SK-N-SH (cell line): ENCODE data around the gene ANO5. TPM values are rescaled to one million over a fixed set of nuclear protein-coding genes. Genes with fewer than 3 reads are reported as not detected.

Source experiments
- CTCF ChIA-PET: fragments of 300-600, 350-600 bp; formaldehyde crosslinking; extraction: SDS; loops from one replicate; lab custom pipeline; 2021; lab: Yijun Ruan, JAX
- POLR2A ChIA-PET: fragments of 350-600 bp; sonication (Branson Sonifier 250); formaldehyde crosslinking; extraction: SDS; loops from one replicate; lab custom pipeline; 2020; ENCODE audit warnings: antibody characterized with exemption, inconsistent platforms; lab: Yijun Ruan, JAX
- DNase-seq: peaks from one replicate; pipeline ENCODE4 v3.0.0; 2012
- H2AFZ ChIP-seq: fragments of 200-600 bp; sonication (generic); 2 replicates; pipeline ENCODE4 v1.8.1; 2016; ENCODE audit warnings: antibody characterized with exemption, mild to moderate bottlenecking, low read depth
- H3F3A ChIP-seq: fragments of 200-600 bp; sonication (generic); replicated peaks from 2 replicates; pipeline ENCODE3; 2016; ENCODE audit warnings: antibody characterized with exemption, mild to moderate bottlenecking; ENCODE audit not compliant: insufficient read depth
- H3K27ac ChIP-seq, 2 experiments: fragments of 200-500 bp in 1 of 2; fragments of 200-600 bp in 1 of 2; sonication (Bioruptor generic) in 1 of 2; sonication (generic), shearing (Covaris generic) in 1 of 2; 2 replicates each; pipeline versions ENCODE4 v1.5.1 to v1.6.1; 2014 to 2016; ENCODE audit warnings: low read depth in 2 of 2, inconsistent platforms in 1 of 2, low read length in 1 of 2, mild to moderate bottlenecking in 1 of 2, mixed read lengths in 1 of 2
- H3K27me3 ChIP-seq: fragments of 200-600 bp; sonication (generic), shearing (Covaris generic); 2 replicates; pipeline ENCODE4 v1.6.1; 2016; ENCODE audit warnings: mixed run types; ENCODE audit not compliant: insufficient read depth
- H3K36me3 ChIP-seq, 2 experiments: fragments of 200-500 bp in 1 of 2; fragments of 200-600 bp in 1 of 2; sonication (Bioruptor generic) in 1 of 2; sonication (generic) in 1 of 2; replicated peaks in 1 of 2; 2 replicates each; pipeline versions ENCODE3 to v1.5.1; 2014 to 2016; ENCODE audit warnings: low read length in 1 of 2, mild to moderate bottlenecking in 1 of 2; ENCODE audit not compliant: insufficient read depth in 2 of 2, control insufficient read depth in 1 of 2
- H3K4me1 ChIP-seq, 2 experiments: fragments of 200-500 bp in 1 of 2; fragments of 200-600 bp in 1 of 2; sonication (Bioruptor generic) in 1 of 2; sonication (generic), shearing (Covaris generic) in 1 of 2; 2 replicates each; pipeline versions ENCODE4 v1.5.1 to v1.6.1; 2014 to 2016; ENCODE audit warnings: low read depth in 1 of 2, low read length in 1 of 2, mixed run types in 1 of 2; ENCODE audit not compliant: insufficient read depth in 2 of 2, control insufficient read depth in 1 of 2
- H3K4me2 ChIP-seq: fragments of 200-600 bp; sonication (generic), shearing (Covaris generic); 2 replicates; pipeline ENCODE4 v1.6.1; 2017; ENCODE audit warnings: mixed run types
- H3K4me3 ChIP-seq, 2 experiments: fragments of 200-500 bp in 1 of 2; fragments of 200-600 bp in 1 of 2; sonication (Bioruptor generic) in 1 of 2; sonication (generic), shearing (Covaris generic) in 1 of 2; 2 replicates each; pipeline versions ENCODE4 v1.5.1 to v1.8.1; 2014 to 2016; ENCODE audit warnings: low read depth in 2 of 2, inconsistent platforms in 1 of 2, low read length in 1 of 2, mild to moderate bottlenecking in 1 of 2, mixed read lengths in 1 of 2, moderate library complexity in 1 of 2
- H3K79me2 ChIP-seq: fragments of 200-600 bp; sonication (generic); 2 replicates; pipeline ENCODE4 v1.8.1; 2017; ENCODE audit warnings: mild to moderate bottlenecking; ENCODE audit not compliant: insufficient read depth
- H3K9ac ChIP-seq: fragments of 200-600 bp; sonication (generic); 2 replicates; pipeline ENCODE4 v1.6.1; 2017; ENCODE audit warnings: mixed run types
- H3K9me2 ChIP-seq: fragments of 200-600 bp; sonication (generic); 2 replicates; pipeline ENCODE4 v1.6.1; 2017; ENCODE audit warnings: mixed run types
- H3K9me3 ChIP-seq: fragments of 200-600 bp; sonication (generic); 2 replicates; pipeline ENCODE4 v1.6.1; 2017; ENCODE audit warnings: mixed run types, mild to moderate bottlenecking, moderate library complexity
- H4K20me1 ChIP-seq: fragments of 200-600 bp; sonication (generic); 2 replicates; pipeline ENCODE4 v1.6.1; 2017; ENCODE audit warnings: mild to moderate bottlenecking, mixed run types; ENCODE audit not compliant: insufficient read depth
- ELF1 ChIP-seq: IDR thresholded peaks from 2 replicates; pipeline ENCODE4 v1.4.0; 2012
- EP300 ChIP-seq, 2 experiments: IDR thresholded peaks; 2 replicates each; pipeline versions ENCODE4 v1.4.0 to v1.6.1; 2012; ENCODE audit warnings: borderline replicate concordance in 1 of 2, low read depth in 1 of 2, low read length in 1 of 2
- FOXM1 ChIP-seq: IDR thresholded peaks from 2 replicates; pipeline ENCODE4 v1.4.0; 2012; ENCODE audit warnings: low read depth, mild to moderate bottlenecking
- GABPA ChIP-seq: IDR thresholded peaks from 2 replicates; pipeline ENCODE4 v1.4.0; 2012; ENCODE audit warnings: low read depth, mild to moderate bottlenecking
- IRF3 ChIP-seq: fragments of 150-350 bp; IDR thresholded peaks from 2 replicates; pipeline ENCODE4 v1.6.1; 2016; ENCODE audit warnings: mild to moderate bottlenecking, low read depth, low read length
- MAX ChIP-seq: IDR thresholded peaks from 2 replicates; pipeline ENCODE4 v1.4.0; 2012; ENCODE audit warnings: low read depth
- MEF2A ChIP-seq: IDR thresholded peaks from 2 replicates; pipeline ENCODE4 v1.4.0; 2012; ENCODE audit warnings: low read depth, borderline replicate concordance
- NRF1 ChIP-seq: IDR thresholded peaks from 2 replicates; pipeline ENCODE4 v1.6.1; 2012; ENCODE audit warnings: low read depth, mild to moderate bottlenecking, low read length
- POLR2AphosphoS5 ChIP-seq: IDR thresholded peaks from 2 replicates; pipeline ENCODE4 v1.6.1; 2012; ENCODE audit warnings: low read depth, low read length
- REST ChIP-seq: IDR thresholded peaks from 2 replicates; pipeline ENCODE4 v1.6.1; 2012; ENCODE audit warnings: mild to moderate bottlenecking, low read depth, low read length, moderate library complexity
- RXRA ChIP-seq: IDR thresholded peaks from 2 replicates; pipeline ENCODE4 v1.4.0; 2012; ENCODE audit warnings: low read depth, mild to moderate bottlenecking, borderline replicate concordance
- SMC3 ChIP-seq: IDR thresholded peaks from 2 replicates; pipeline ENCODE4 v1.6.1; 2012; ENCODE audit warnings: low read depth, low read length, improper control_type of control experiment
- TAF1 ChIP-seq: IDR thresholded peaks from 2 replicates; pipeline ENCODE4 v1.6.1; 2012; ENCODE audit warnings: low read depth, mild to moderate bottlenecking, low read length, moderate library complexity, borderline replicate concordance
- TCF12 ChIP-seq: IDR thresholded peaks from 2 replicates; pipeline ENCODE4 v1.4.0; 2012
- TEAD4 ChIP-seq: IDR thresholded peaks from 2 replicates; pipeline ENCODE4 v1.4.0; 2012; ENCODE audit warnings: mild to moderate bottlenecking, borderline replicate concordance; ENCODE audit not compliant: insufficient read depth
- ZBTB33 ChIP-seq: IDR thresholded peaks from 2 replicates; pipeline ENCODE4 v1.4.0; 2012; ENCODE audit warnings: low read depth, borderline replicate concordance
- WGBS: methylation state at CpG from one replicate; pipeline ENCODE4 v1.1.6; 2017; ENCODE audit warnings: low lambda C conversion rate; 5-methylcytosine and 5-hydroxymethylcytosine counted together
- polyA plus RNA-seq, 3 experiments: library from polyadenylated mRNA; depleted of rRNA; stranded (reverse); fragments of >200 nt; gene quantifications; 2 replicates each; pipeline ENCODE4 v1.2.3, GENCODE V29; 2012

ANO5 gene
- polyA plus RNA-seq, 1 of the 3 experiments (the other 2 are of a cell fraction) = 0.15 TPM

GRCh38 chr11:22216940-22217339, 24.1 kb downstream of the ANO5 start:
- no peak overlapping the region for H3K4me3 ChIP-seq
- H3K79me2 ChIP-seq = no peaks in the 10 kb centered on the region
- H3K27me3 ChIP-seq = no peaks in the 10 kb centered on the region
- H3K4me2 ChIP-seq = no peak overlapping the region
- H3K9me3 ChIP-seq = no peaks in the 10 kb centered on the region
- no peak for TF ChIP-seq ELF1
- TF ChIP-seq ZBTB33 = no peak
- no peak for TF ChIP-seq POLR2AphosphoS5
- no peak for TF ChIP-seq NRF1
- TF ChIP-seq FOXM1 = no peak
- TF ChIP-seq IRF3 = no peak
- TF ChIP-seq SMC3 = no peak
- no peak for TF ChIP-seq RXRA
- no peak for TF ChIP-seq MEF2A
- TF ChIP-seq TCF12 = no peak
- 0 out of 2 replicates have a peak, but pooled peaks cover 3% of the 10 kb centered on the region for H3K9me2 ChIP-seq
- CTCF ChIA-PET = no interaction called here
- H3F3A ChIP-seq = no peaks in the 10 kb centered on the region
- no peaks in the 10 kb centered on the region for H3K4me1 ChIP-seq
- POLR2A ChIA-PET = no interaction called here
- no peaks in the 10 kb centered on the region for H4K20me1 ChIP-seq
- no peaks in the 10 kb centered on the region for H3K36me3 ChIP-seq
- H3K27ac ChIP-seq = no peak overlapping the region
- H2AFZ ChIP-seq = no peak overlapping the region
- DNase-seq = no peak
- H3K9ac ChIP-seq = no peak overlapping the region

GRCh38 chr11:22221143-22221542, 28.3 kb downstream of the ANO5 start:
- 85% methylated on average over 3 of the region's 3 CpGs for WGBS
- H3K9ac ChIP-seq = no peak overlapping the region
- no peaks in the 10 kb centered on the region for H3F3A ChIP-seq
- H3K27me3 ChIP-seq = no peaks in the 10 kb centered on the region
- DNase-seq = no peak
- POLR2A ChIA-PET = no interaction called here
- H2AFZ ChIP-seq = no peak overlapping the region
- H3K4me1 ChIP-seq = no peaks in the 10 kb centered on the region
- CTCF ChIA-PET = interaction anchor here (0.8 kb wide), 1 partner anchor 24 kb away, joined by 5 read pairs; no protein-coding TSS in a partner anchor
- no peaks in the 10 kb centered on the region for H3K79me2 ChIP-seq
- H3K9me2 ChIP-seq = 0 out of 2 replicates have a peak, but pooled peaks cover 3% of the 10 kb centered on the region
- no peaks in the 10 kb centered on the region for H4K20me1 ChIP-seq
- no peak overlapping the region for H3K4me3 ChIP-seq
- H3K27ac ChIP-seq = no peak overlapping the region
- no peak overlapping the region for H3K4me2 ChIP-seq
- no peaks in the 10 kb centered on the region for H3K36me3 ChIP-seq
- no peaks in the 10 kb centered on the region for H3K9me3 ChIP-seq
- no peak for TF ChIP-seq GABPA
- no peak for TF ChIP-seq REST
- no peak for TF ChIP-seq RXRA
- no peak for TF ChIP-seq NRF1
- TF ChIP-seq MAX = no peak
- no peak for TF ChIP-seq TAF1
- TF ChIP-seq IRF3 = no peak
- no peak for TF ChIP-seq TEAD4
- TF ChIP-seq EP300 (IDR thresholded peaks at IDR 0.05; ENCODE audit: borderline replicate concordance in 1 of 2, low read depth in 1 of 2, low read length in 1 of 2) = no peak
- no peak for TF ChIP-seq ZBTB33
